Spleen (tissue), 7 donors: ENCODE measurements around the gene ANKRD12.

Source experiments
- POLR2A ChIP-seq, 3 donors: fragments of 450-650 bp; IDR thresholded peaks; one replicate each; pipeline ENCODE4 v1.5.1; 2017; ENCODE audit warnings: antibody characterized with exemption in 3 of 3, mild to moderate bottlenecking in 1 of 3
- TF ChIP-seq, protein P1 (sequence below), 11 experiments: fragments of 200-600 bp in 7 of 11; fragments of 450-650 bp in 4 of 11; sonication (generic) in 4 of 11; IDR thresholded peaks in 8 of 11; conservative IDR thresholded peaks in 3 of 11; 1 replicate in 7 of 11; 2 replicates in 4 of 11; pipeline versions ENCODE4 v1.4.0 to v1.8.0; 2016 to 2021; ENCODE audit warnings: antibody characterized with exemption in 11 of 11, inconsistent platforms in 4 of 11, mild to moderate bottlenecking in 1 of 11
- donor health status: DM: no; HTN: no; CAD: no; lungs with moderate emphysema.
- donor health status: DM: no; HTN: no; CAD: no.
- donor health status: DM: no; HTN: no; CAD: no.

DNA sequence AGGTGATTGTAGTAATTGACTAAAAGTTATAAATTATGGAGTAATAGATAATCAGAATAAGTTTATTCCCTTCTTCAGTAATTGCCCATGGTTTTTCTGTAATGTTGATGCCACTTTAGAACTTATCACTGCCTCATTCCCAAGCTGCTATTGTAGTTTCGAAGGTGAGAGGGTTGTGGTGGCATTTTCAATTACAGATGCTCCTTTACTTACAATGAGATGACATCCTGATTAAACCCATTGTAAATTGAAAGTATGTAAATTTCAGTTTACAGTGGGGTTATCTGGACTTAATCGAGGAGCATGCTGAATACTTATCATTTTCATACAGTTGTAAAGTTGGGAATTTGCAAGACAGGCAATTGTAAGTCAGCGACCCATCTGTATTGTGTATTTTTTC lies 31.2 kb upstream of the ANKRD12 start:
- TF ChIP-seq, protein P1, sequence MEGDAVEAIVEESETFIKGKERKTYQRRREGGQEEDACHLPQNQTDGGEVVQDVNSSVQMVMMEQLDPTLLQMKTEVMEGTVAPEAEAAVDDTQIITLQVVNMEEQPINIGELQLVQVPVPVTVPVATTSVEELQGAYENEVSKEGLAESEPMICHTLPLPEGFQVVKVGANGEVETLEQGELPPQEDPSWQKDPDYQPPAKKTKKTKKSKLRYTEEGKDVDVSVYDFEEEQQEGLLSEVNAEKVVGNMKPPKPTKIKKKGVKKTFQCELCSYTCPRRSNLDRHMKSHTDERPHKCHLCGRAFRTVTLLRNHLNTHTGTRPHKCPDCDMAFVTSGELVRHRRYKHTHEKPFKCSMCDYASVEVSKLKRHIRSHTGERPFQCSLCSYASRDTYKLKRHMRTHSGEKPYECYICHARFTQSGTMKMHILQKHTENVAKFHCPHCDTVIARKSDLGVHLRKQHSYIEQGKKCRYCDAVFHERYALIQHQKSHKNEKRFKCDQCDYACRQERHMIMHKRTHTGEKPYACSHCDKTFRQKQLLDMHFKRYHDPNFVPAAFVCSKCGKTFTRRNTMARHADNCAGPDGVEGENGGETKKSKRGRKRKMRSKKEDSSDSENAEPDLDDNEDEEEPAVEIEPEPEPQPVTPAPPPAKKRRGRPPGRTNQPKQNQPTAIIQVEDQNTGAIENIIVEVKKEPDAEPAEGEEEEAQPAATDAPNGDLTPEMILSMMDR (IDR thresholded peaks at IDR 0.05 in 8 of 11, conservative IDR thresholded peaks at IDR 0.05 in 3 of 11), result no peak
- no peak for TF ChIP-seq POLR2A (IDR thresholded peaks at IDR 0.05)
